Measurements from ENCODE around the gene SLC4A9.
"Not testable (repeated sequence)": the region's sequence is repeated elsewhere in the genome, so short reads cannot be mapped to it uniquely, and the experiment has no call there.

SLC4A9 gene

DNA sequence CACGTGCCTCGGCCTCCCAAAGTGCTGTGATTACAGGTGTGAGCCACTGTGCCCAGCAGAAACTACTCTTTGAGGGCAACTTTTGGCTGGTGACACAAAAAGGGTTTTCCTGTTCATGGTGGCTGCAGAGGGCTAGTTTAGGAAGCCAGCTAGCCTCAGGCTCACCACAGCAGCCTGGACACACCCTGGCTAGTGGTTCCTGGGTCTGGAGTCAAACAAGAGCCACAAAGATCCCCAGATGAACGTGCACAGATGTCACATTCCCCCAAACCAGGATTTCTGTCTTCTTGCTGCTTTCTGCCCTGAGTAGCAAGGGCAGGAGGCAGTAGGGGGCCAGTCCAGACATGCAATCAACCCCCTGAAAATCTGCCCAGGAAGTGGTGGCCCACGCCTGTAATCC lies 20.4 kb upstream of the SLC4A9 start:
- DNase-seq, result no peak

DNA sequence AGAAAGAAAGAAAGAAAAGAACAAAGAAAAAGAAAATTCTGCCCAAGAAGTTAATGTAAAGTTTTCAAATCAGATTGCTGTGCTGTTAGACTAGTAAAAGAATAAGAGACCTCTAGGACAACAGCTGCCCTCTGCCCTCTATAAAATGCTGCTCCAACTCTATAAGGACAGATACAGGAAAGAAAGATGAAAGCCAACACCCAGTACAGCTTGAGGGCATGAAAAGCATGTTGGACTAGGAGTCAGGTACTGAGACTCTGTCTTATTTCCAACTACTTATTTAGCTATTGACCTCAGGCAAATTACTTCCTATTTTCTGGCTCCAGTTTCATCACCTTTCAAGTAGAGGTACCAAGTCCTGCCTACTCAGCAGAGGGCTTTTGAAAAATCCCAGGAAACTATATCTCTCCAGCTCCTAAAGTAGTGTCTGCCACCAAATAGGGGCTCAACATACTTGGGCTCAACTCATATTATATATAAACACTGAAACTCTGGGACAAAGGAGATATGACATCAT lies 19.3 kb upstream of the SLC4A9 start:
- no peak for DNase-seq

DNA sequence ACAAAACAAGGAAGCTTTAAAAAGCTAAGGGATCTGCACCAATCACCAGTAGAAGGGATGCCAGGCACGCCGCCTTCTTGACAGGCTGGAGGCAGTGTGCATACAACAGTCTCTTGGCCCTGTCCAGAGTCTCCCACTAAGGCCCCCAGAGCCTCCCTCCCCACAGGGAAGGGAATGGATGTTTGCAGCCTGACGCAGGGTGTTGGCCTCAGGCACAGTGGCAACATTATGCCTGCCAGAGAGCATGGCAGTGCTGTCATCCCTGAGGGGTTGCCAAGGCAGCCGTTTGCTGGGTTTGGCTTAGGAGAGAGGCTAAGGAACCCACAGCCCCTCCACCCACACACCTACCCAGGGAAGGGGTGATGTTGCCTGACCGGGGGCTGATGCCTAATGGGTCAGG lies 18.4 kb upstream of the SLC4A9 start:
- peak; percentile 69 to 82 for DNase-seq

DNA sequence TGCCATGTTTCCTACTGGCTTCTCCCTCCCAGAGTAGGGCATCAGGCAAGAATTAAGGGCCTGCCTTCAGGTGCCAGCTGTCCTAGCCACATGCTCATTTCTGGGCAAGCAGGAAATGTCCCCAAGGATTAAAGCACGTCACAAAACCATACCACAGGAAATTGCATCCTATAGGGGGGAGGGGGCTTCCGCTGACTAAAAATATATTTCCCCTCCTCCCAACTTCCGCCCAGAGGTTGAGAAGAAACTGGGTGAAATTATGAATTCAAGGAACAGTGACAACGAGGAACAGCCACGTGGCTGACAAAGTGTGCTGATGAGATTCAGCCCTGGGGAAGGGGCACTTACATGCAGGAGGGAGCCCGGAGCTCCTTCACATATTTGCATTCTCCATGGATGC lies 17.7 kb upstream of the SLC4A9 start:
- no peak for DNase-seq

DNA sequence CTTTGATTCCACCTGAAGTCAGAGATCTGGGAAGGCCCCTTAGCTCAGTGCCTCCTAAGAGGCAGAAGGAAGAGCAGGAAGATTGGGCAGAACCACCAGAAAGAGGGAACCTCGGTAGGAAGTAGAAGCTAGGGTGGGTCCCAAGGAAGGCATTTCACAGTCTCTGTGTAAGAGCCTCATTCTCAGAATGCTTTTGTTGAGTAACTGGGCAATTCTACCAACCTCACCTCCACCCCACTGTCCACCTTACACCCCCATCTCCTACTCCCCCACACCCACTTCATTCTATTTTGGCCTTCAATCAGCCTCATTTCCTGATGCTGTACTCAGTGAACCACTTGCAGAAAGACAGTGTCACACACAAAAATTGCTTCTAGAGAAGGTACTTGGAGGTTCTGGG lies 17.1 kb upstream of the SLC4A9 start:
- DNase-seq, result no peak

DNA sequence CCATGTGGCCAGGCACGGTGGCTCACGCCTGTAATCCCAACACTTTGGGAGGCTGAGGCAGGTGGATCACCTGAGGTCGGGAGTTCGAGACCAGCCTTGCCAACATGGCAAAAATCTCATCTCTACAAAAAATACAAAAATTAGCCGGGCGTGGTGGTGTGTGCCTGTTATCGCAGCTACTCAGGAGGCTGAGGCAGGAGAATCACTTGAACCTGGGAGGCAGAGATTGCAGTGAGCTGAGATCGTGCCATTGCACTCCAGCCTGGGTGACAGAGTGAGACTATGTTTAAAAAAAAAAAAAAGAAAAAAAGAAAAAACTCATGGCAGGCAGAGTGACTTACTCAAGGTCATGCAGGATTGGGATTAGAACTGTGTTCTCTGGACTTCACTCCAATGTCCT lies 16.1 kb upstream of the SLC4A9 start:
- DNase-seq, result not testable (repeated sequence)

DNA sequence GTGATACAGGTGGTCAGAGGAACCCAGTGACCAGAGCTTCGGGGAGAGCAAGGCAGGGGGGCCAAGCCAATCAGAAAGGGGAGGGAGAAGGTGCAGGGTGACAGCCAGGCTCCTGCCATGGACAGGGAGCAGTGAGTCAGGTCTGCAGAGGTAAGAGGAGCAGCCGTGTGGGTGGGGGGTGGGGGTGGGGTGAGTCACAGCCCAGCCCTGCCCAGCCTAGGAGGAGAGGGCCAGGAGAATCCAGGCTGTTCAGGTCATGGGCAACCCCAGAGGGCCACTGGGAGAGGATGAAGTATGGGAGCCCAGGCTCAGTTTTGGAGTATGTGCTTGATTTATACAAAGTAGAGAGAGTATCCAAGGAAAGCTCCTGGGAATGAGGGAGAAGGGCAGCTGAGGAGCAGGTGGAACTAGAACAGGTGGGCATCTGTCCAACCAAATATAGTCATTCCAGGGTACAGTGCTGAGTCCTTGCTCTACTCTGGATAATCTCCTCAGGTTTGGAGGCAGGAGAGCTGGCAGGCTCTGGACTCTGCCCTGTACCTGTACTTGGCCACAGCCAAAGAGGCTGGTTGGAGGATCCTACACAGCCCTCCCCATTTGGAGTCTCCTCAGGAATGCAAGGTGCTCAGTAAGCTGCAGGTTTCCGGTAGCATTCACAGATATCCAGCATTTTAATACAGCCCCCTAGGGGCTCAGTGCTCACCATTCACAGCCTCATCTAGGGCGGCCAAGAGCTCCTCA lies 15.1 kb upstream of the SLC4A9 start:
- no peak for DNase-seq

DNA sequence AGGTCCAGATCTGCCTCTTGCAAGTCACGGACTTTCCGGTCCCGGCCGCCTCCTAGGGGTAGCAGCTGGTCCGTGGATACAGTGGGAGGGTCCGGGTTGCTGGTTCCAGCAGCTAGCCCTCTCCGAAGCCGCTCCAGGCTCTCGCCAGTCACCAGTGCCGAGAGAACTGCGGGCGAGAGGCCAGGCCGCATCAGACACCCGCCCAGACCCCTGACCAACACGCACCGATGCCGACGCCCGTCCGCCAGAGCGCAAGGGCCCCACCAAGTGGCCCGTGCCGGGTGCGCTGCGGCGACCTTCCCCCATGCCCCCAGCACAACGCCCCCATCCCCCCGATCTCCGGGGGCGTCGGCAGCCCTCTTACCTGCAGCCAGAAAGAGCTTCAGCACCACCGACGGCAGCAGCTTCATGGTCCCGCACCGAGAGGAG lies 14.1 kb upstream of the SLC4A9 start:
- peak in 1 of 2 donors; percentile 60 for DNase-seq

DNA sequence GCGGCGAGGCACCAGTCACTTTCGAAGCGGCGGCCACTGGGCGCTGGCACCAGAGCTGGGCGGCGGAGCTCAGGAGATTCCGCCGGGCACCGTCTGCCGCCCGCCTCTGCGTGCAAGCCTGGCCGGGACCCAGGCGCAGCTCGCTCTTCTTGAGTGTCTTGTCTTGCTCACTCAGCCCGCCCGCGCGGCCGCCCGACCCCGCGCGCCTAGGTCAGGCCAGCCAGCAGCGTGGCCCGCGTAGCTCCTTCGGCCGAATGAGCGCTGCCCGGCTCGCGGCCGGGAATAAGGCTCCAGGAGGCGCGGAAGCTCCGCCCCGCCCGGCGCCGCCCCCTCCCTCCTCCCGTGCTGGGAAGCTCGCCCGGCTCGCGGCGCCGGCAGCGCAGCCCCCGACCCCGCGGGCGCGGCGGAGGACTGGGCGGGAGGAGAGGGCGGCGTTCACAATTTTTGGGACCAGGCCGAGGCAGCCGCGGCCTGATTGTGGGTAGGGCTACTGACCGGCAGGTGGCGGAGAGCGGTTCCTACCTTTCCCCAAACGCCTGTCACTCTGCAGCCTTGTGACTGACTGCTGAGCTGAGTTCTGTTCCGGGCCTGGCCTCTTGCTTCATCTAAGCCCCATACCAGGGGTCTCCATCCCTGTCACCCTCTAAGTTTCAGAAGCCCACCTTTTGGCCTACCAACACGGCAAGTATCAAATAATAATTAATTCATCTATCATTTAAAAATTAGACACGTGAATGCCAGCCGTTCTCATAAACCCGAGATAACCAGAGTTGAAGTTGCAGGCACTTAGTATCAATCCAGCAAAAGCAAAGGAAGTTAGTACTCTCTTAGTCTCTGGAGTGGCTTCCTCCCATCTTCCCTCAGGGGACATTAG lies 13.4 kb upstream of the SLC4A9 start, which contains the start of gene HBEGF:
TSS of gene HBEGF (minus strand) at position 256 of the 874 bp plus-strand sequence. CDS start 275 bp downstream, outside the sequence.
- peak; percentile 78 to 83 for DNase-seq

DNA sequence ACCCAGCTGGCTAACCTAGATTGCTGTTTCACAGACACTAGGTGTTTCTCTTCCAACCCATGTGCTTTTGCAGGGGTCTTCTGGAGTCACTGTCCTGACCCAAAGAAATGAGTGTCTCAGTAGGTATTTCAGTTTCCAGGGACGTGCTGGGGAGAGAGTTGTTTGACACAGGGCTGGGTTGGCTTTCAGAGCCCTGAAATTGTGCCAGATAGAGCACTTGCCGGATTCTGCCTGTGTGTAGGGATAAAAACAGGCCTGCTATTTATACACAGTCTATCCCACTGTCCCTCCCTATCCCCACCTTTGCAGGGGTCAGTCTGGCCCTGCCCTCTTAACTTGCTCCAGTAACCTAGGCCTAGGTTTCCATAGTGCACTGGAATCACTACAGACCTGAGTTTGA lies 12.6 kb upstream of the SLC4A9 start:
- DNase-seq, result no peak

DNA sequence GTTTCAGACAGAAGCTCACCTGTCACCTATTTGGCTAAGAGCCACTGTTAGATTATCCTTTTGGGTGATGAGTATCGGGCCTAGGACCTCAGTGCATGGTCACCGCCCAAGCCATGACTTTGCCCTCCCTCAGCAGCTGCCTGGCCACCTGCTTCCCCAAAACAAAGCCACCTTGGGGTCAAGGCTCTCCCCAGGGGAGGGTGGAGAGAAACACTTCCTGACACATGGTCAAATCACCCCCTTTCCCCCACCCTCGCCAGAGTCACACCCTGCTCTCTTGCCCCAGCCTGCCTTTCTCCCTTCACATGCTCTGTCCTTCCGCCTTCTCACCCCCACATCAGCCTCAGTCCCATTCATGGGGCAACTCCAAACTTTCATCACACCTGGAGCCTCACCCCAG lies 11.9 kb upstream of the SLC4A9 start:
- DNase-seq, result no peak

DNA sequence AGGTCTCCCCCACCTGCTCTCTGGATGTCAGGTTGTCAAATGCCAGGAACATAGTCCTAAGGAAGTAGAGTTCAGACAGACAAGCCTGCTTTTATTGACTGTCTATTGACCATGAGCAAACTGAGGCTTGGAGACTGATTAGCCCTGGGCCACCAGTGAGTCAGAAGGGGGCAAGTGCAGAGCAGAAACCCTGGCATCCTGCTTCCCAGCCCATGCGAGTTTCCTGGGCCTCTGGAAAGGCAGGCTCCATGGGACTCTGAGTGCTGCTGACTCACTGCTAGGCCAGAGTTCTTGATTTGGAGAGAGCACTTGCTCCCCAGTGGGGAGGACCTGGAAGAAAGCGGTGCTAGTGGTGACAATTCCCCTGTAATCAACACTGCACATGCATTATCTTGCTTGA lies 10.8 kb upstream of the SLC4A9 start:
- DNase-seq, result no peak

DNA sequence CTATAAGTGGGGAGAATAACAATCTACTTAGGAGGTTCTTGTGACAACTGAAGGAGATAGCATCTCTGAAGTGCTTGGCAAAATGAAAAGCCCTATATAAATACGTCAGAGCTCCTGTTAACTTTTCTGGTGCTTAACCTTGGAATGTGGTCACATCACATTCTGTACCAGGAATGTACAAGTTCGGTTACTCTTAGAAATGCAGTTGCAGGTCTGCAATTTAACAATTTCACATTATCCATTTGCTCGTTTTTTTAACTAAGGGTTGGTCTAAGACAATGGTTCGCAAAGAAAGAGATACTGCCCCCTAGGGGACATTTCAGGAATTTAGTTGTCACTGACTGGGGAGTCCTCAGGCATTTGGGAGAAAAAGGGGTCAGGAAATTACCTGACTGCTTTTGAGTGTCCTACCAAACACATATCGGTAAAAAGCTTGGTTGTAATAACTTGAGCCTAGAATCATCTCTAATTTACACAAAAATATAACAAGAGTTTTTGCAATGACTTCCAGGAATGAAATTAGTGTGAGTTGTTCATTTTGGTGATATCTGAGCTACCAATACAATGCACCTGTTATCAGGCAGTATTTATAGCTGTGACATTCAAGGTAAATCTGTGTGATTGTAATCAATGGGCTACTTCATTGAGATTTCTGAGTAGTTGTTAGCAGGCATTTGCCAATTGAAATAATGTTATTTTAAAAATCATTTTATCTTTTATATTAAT lies 8.2 kb upstream of the SLC4A9 start:
- DNase-seq, result peak; percentile 11 to 78

DNA sequence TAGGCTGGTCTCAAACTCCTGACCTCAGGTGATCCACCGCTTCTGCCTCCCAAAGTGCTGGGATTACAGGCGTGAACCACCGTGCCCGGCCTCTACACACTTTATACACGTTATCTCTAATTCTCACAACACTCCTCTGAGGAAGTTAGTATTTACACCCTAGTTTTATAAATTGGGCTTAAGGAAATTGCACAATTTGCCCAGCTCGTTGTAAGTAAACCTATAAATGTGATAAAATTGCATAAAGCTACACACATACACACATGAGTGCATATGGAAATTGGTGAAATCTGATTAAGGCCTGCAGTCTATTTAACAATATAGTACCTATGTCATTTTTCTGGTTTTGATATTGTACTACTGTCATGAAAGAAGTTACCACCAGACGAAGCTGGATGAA lies 4.4 kb upstream of the SLC4A9 start:
- DNase-seq, result no peak

DNA sequence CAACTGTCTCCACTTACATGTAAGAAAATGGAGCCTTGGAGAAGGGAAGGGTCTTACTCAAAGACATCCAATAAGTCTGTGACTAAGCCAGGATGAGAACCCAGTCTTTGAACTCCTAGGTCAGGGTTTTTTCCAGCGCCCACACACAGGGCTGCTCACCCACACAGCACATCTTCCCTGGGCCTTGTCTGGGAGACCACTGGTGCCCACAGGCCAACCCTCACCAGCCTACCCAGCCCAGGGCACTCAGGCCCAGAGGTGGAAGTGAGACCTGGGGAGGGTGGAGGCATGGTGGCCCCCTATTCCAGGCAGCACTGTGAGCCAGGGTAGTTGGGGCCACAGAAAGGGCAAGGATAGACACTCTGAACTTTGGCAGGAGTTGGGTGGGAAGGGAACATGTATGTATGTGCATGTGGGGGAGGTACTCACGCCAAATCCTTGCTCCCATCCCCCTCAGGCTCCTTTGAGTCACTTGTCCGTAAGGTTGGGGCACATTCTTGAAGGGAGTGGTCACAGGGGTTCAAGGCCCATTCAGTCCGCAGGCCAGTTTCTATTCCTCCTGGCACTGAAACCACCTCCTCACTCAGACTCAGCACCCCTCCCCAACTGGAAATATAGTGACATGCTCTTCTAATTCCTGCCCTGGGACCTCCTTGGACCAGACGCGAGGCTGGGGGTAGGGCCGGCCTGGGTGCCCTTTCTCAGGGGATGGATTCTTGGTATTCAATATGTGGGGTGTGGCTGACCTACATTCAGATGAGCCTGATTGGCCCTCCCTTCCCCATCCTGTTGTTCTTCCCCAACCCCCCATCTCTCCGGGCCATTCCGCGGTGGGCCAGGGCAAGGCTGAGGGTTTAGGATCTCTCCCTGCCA lies 2.9 kb upstream of the SLC4A9 start:
- DNase-seq, result no peak

DNA sequence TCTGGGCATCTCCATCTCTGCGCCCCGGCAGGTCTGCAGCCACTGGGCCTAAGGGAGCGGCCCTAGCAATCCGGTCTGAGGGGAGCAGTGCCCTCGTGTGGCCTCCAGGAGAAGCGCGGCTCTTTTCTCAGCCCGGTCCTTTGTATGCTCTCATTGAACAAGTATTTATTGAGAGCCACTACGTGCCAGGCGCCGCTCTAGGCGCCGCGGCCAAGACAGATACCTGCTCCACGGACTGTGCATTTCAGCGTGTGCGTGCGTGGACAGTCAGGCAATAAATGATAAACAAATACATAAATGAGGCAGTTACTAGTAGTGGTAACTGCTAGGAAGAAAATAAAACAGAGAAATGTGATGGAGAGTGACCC lies 2.3 kb upstream of the SLC4A9 start:
- DNase-seq, result peak; percentile 84 to 86

DNA sequence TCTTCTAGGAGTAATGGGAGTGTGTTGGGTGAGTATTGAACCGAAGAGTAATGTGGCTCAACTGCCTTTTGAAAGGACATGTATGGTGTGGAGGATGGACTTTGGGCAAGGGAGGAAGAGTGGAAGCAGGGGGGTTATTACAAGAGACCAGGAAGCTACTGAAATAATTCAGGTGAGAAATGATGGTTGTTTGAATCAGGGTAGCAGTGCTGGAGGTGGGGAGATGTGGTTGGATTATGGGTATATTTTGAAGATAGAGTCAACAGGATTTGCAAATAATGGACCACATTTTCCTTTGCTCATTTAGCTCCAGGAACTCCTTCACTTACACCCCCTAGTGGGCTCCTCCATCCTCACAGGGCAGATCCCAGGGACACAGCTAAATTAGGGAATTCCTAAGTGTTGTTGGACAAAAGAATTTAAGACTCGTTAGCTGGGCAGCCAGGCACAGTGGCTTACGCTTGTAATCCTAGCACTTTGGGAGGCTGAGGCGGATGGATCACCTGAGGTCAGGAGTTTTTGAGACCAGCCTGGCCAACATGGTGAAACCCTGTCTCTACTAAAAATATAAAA lies 1.2 kb upstream of the SLC4A9 start:
- DNase-seq, result no peak

DNA sequence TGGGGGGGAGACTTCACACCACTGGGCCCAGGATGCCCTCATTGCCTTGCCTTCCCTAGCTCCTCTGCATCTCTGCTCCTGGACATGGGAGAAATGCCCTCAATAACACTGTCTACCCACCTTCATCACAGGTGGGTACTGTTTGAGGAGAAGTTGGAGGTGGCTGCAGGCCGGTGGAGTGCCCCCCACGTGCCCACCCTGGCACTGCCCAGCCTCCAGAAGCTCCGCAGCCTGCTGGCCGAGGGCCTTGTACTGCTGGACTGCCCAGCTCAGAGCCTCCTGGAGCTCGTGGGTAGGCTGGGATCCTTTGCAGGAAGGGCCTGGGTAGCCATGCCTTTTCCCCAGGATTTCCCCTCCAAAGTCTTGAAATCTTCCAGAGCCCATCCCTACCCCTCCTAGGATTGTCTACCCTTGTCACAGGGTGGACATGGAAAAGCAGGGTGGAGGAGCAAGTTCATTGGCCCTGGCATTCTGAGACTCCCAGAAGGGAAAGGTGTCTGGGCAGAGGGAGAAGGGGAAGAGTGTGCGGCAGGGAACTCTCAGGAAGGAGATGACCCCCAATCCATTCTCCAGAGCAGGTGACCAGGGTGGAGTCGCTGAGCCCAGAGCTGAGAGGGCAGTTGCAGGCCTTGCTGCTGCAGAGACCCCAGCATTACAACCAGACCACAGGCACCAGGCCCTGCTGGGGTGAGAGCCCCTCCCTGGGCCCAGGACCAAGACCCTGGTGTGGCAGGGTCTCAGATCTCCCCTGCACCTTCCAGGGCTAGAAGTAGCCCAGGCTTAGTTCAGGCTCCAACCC lies 886 bp downstream of the SLC4A9 start:
- DNase-seq, result no peak

DNA sequence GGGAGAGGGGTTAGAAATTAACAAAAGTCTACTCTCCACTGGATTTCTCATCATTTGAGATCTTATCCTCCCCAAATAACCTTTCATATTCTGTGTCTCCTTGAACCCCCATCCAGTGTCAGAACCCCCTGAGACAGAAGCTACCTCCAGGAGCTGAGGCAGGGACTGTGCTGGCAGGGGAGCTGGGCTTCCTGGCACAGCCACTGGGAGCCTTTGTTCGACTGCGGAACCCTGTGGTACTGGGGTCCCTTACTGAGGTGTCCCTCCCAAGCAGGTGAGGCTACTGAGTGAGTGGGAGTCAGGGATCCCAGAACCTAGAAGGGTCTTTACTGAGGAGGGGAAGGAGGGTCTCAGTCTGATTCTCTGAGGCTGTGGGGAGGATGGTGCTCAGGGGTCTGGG lies 1.9 kb downstream of the SLC4A9 start:
- DNase-seq, result no peak

DNA sequence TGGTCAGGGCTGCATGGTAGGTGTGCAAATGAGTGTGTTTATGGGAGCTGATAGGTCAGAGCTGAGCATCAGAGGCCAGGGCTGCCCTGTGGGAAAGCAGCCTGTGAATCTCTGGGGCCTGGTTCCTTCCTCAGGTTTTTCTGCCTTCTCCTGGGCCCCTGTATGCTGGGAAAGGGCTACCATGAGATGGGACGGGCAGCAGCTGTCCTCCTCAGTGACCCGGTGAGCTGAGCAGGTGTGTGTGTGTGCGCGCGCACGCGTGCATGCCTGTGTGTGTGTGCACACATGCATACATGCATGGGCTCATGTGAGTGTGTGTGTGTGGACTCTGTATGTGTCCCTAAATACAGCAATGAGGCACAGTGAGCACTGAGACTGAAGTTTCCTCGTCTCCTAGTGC lies 2.3 kb downstream of the SLC4A9 start:
- DNase-seq, result no peak

Measured in hippocampal formation (tissue), 2 donors.